Esophagus (tissue), 2 donors: ENCODE results near the gene ZER1. TPM values are rescaled to one million over a fixed set of nuclear protein-coding genes. Genes with fewer than 3 reads are reported as not detected.

Experiments
- H3K27ac ChIP-seq, 2 donors: one replicate each; pipeline ENCODE4 v1.5.1; 2013; ENCODE audit warnings: low read depth in 2 of 2, mild to moderate bottlenecking in 2 of 2, inconsistent platforms in 1 of 2, low read length in 1 of 2, moderate library complexity in 1 of 2
- H3K27me3 ChIP-seq, 2 donors: one replicate each; pipeline ENCODE4 v1.6.1; 2013; ENCODE audit warnings: low read length in 2 of 2, control low read depth in 1 of 2, mild to moderate bottlenecking in 1 of 2; ENCODE audit not compliant: insufficient read depth in 2 of 2, control insufficient read depth in 1 of 2
- H3K36me3 ChIP-seq, 2 donors: one replicate each; pipeline ENCODE4 v1.6.1; 2013; ENCODE audit warnings: low read length in 1 of 2; ENCODE audit not compliant: control insufficient read depth in 2 of 2, insufficient read depth in 2 of 2
- H3K4me1 ChIP-seq, 2 donors: one replicate each; pipeline ENCODE4 v1.6.1; 2013; ENCODE audit warnings: low read length in 1 of 2; ENCODE audit not compliant: control insufficient read depth in 2 of 2, insufficient read depth in 2 of 2
- H3K4me3 ChIP-seq, 2 donors: one replicate each; pipeline ENCODE4 v1.5.1; 2013; ENCODE audit warnings: low read length in 2 of 2, mild to moderate bottlenecking in 2 of 2, low read depth in 1 of 2, moderate library complexity in 1 of 2
- H3K9me3 ChIP-seq, 2 donors: one replicate each; pipeline ENCODE4 v1.6.1; 2013; ENCODE audit warnings: mild to moderate bottlenecking in 2 of 2, low read depth in 1 of 2, low read length in 1 of 2, moderate library complexity in 1 of 2; ENCODE audit not compliant: control insufficient read depth in 2 of 2, insufficient read depth in 1 of 2
- WGBS, 2 donors: extraction: QIAGEN DNeasy Blood & Tissue Kit; methylation state at CpG; one replicate each; pipeline ENCODE4 v1.1.7; 2013; 5-methylcytosine and 5-hydroxymethylcytosine counted together
- polyA plus RNA-seq, 2 donors: library from polyadenylated mRNA; stranded (reverse); fragments of 200-250 nt; gene quantifications; one replicate each; pipeline ENCODE4 v1.2.3, GENCODE V29; 2013
- donor health status: healthy with polysubstance abuse.
- donor health status: Bipolar disorder and iron deficiency.

The ZER1 gene
- 10 to 100 TPM; 15.1 to 16.8 TPM for polyA plus RNA-seq

- H3K27ac ChIP-seq: peak within 1 kb of the TSS; percentile 98 to 99
- no peaks in the 10 kb centered on the region for H3K4me1 ChIP-seq
- H3K9me3 ChIP-seq: no peaks in the 10 kb centered on the region
- H3K4me3 ChIP-seq: peak within 1 kb of the TSS; percentile 85 to 98
- H3K27me3 ChIP-seq: no peaks in the 10 kb centered on the region
- 1 to 3% methylated on average over 63 to 72 of the region's 72 CpGs for WGBS, 2 donors
- no peaks in the 10 kb centered on the region for H3K36me3 ChIP-seq
Observed at GRCh38 chr9:128771745-128772519, at the start of gene ZER1. TSS of gene ZER1 (minus strand) at chr9:128771927. CDS start at chr9:128755565, 16,362 bp downstream.

DNA sequence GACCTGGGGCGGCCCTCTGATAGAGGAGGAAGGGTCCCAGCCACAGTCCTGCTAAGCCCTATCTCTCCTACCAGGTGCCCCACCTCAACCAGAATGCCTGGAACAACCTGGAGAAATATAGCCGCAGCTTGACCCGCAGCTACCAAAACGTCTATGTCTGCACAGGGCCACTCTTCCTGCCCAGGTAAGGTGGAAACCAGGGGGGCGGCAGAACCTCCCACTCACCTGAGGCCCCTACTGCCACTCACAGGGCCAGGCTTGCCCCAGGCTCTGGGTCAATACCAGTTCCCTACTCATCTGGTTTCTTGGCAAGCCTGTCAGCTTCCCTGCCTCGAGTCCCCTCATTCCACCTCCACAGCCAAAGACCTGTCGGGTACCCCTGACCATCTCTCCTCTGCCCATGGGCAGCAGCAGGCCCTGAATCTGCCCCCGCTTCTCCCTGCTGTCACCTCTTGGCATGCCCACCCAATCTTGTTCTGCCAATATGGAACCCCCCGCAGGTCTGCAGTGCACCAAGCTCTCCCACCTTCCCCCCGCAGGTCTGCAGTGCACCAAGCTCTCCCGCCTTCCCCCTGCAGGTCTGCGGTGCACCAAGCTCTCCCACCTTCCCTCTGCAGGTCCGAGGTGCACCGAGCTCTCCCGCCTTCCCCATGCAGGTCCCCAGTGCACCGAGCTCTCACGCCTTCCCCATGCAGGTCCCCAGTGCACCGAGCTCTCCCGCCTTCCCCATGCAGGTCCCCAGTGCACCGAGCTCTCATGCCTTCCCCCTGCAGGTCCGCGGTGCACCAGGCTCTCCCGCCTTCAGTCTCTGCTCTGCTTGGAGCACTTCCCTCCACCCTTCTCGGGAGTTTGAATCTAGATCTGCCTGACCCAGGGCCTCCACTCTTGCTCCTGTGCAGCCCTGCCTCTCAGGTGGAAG, 49.2 kb upstream of the ZER1 start:
- no peaks in the 10 kb centered on the region for H3K9me3 ChIP-seq
- H3K27me3 ChIP-seq: no peaks in the 10 kb centered on the region
- peaks cover 0 to 13% of the 10 kb centered on the region in 2 donors for H3K4me1 ChIP-seq
- H3K27ac ChIP-seq: no peak overlapping the region
- H3K36me3 ChIP-seq: peaks cover 18 to 43% of the 10 kb centered on the region in 2 donors
- WGBS, 2 donors: 84% methylated on average over 24 of the region's 24 CpGs
- H3K4me3 ChIP-seq: no peak overlapping the region

- H3K36me3 ChIP-seq: peaks cover 14 to 39% of the 10 kb centered on the region in 2 donors
- H3K4me1 ChIP-seq: peaks cover 0 to 13% of the 10 kb centered on the region in 2 donors
- no peaks in the 10 kb centered on the region for H3K27me3 ChIP-seq
- H3K9me3 ChIP-seq: no peaks in the 10 kb centered on the region
- peak overlapping the region in 1 of 2 donors; percentile 74 for H3K4me3 ChIP-seq
- WGBS, 2 donors: 53 to 63% methylated on average over 18 of the region's 18 CpGs
- peak overlapping the region in 1 of 2 donors; percentile 35 for H3K27ac ChIP-seq
Observed at GRCh38 chr9:128819716-128820664, 48.3 kb upstream of the ZER1 start.

- H3K27me3 ChIP-seq: no peaks in the 10 kb centered on the region
- WGBS, 2 donors: 6 to 9% methylated on average over 64 to 90 of the region's 90 CpGs
- H3K27ac ChIP-seq: peak overlapping the region; percentile 87 to 95
- H3K36me3 ChIP-seq: peaks cover 14 to 33% of the 10 kb centered on the region in 2 donors
- H3K9me3 ChIP-seq: no peaks in the 10 kb centered on the region
- H3K4me1 ChIP-seq: peaks cover 0 to 13% of the 10 kb centered on the region in 2 donors
- H3K4me3 ChIP-seq: peak overlapping the region; percentile 73 to 74
Observed at GRCh38 chr9:128818839-128819715, 47.4 kb upstream of the ZER1 start.

- 0% methylated on average over 52 to 70 of the region's 70 CpGs for WGBS, 2 donors
- Histone ChIP-seq H3K9me3 (no peaks in the 10 kb centered on the region), H3K36me3 (peaks cover 14 to 25% of the 10 kb centered on the region in 2 donors), H3K27me3 (no peaks in the 10 kb centered on the region), H3K4me3 (peak within 1 kb of the TSS; percentile 73 to 74), H3K4me1 (peaks cover 0 to 13% of the 10 kb centered on the region in 2 donors), H3K27ac (peak within 1 kb of the TSS; percentile 87 to 95)
Observed at GRCh38 chr9:128818099-128818838, 46.5 kb upstream of the ZER1 start, which contains the start of gene ENDOG. TSS of gene ENDOG (plus strand) at chr9:128818500. CDS start at chr9:128818685, 185 bp downstream.

- Histone ChIP-seq H3K4me3 (no peak overlapping the region), H3K27me3 (no peaks in the 10 kb centered on the region), H3K36me3 (peaks cover 0 to 24% of the 10 kb centered on the region in 2 donors), H3K27ac (no peak overlapping the region), H3K4me1 (no peaks in the 10 kb centered on the region), H3K9me3 (no peaks in the 10 kb centered on the region)
- WGBS, 2 donors: 60 to 67% methylated on average over 5 of the region's 5 CpGs
Observed at GRCh38 chr9:128810873-128811272, 39.1 kb upstream of the ZER1 start.

GRCh38 chr9:128809831-128810230, 38.1 kb upstream of the ZER1 start:
- Histone ChIP-seq H3K27ac (no peak overlapping the region), H3K27me3 (no peaks in the 10 kb centered on the region), H3K4me1 (no peaks in the 10 kb centered on the region), H3K36me3 (peaks cover 0 to 28% of the 10 kb centered on the region in 2 donors), H3K9me3 (no peaks in the 10 kb centered on the region), H3K4me3 (no peak overlapping the region)
- 70 to 79% methylated on average over 2 of the region's 2 CpGs for WGBS, 2 donors
